Measurements from ENCODE around the gene PXDC1.

- TF ChIP-seq, protein P1, sequence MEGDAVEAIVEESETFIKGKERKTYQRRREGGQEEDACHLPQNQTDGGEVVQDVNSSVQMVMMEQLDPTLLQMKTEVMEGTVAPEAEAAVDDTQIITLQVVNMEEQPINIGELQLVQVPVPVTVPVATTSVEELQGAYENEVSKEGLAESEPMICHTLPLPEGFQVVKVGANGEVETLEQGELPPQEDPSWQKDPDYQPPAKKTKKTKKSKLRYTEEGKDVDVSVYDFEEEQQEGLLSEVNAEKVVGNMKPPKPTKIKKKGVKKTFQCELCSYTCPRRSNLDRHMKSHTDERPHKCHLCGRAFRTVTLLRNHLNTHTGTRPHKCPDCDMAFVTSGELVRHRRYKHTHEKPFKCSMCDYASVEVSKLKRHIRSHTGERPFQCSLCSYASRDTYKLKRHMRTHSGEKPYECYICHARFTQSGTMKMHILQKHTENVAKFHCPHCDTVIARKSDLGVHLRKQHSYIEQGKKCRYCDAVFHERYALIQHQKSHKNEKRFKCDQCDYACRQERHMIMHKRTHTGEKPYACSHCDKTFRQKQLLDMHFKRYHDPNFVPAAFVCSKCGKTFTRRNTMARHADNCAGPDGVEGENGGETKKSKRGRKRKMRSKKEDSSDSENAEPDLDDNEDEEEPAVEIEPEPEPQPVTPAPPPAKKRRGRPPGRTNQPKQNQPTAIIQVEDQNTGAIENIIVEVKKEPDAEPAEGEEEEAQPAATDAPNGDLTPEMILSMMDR (conservative IDR thresholded peaks at IDR 0.05; ENCODE audit: low read depth in 2 of 2) = no peak
- TF ChIP-seq EZH2 (IDR thresholded peaks at IDR 0.05; ENCODE audit: low read depth, unreplicated experiment) = no peak
Measured at GRCh38 chr6:3784423-3784822, 32.9 kb upstream of the PXDC1 start.
